ENCODE results near the gene NCF2.
"Not testable (repeated sequence)": the region's sequence is repeated elsewhere in the genome, so short reads cannot be mapped to it uniquely, and the experiment has no call there.

Gene NCF2

DNA sequence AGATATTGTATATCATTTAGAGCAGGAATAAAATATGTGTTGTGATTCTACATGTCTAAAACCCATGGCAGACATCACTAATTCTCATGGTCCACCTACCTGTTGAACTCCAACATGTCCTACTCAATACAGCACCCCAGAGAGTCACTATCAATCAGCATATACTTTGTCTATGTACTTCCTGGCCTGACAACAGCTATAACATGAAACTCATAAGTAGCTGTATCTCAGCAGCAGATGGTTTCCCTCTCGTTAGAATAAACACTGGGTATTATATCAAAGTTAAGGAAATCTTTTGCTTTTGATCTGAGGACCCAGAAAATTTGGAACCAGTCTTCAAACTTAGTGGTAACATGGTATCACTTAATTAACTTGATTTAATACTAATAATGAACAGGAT is 29.5 kb upstream of the NCF2 start:
- no peak for DNase-seq
- in situ Hi-C loops (cut with HindIII; ENCODE audit: low pct_ligation_motif_present, low pct_unique_long_range_greater_than_20kb, low sequenced_read_pairs) = no loop called here

DNA sequence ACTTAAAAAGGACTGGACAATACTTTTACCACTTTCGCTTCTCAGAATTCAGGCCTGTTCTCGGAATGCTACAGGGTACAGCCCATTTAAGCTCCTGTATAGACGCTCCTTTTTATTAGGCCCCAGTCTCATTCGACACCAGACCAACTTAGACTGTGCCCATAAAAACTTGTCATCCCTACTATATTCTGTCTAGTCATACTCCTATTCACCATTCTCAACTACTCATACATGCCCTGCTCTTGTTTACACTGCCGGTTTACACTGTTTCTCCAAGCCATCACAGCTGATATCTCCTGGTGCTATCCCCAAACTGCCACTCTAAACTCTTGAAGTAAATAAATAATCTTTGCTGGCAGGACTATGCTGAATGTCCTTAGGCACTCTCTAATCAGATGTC is 27.9 kb upstream of the NCF2 start:
- in situ Hi-C loops (cut with HindIII; ENCODE audit: low pct_ligation_motif_present, low pct_unique_long_range_greater_than_20kb, low sequenced_read_pairs); DNase-seq: not testable (repeated sequence)

GRCh38 chr1:183612975-183613374 is 22.7 kb upstream of the NCF2 start:
- DNase-seq; in situ Hi-C loops (cut with HindIII; ENCODE audit: low pct_ligation_motif_present, low pct_unique_long_range_greater_than_20kb, low sequenced_read_pairs): not testable (repeated sequence)

- DNase-seq = no peak
- in situ Hi-C loops (cut with HindIII; ENCODE audit: low pct_ligation_motif_present, low pct_unique_long_range_greater_than_20kb, low sequenced_read_pairs) = no loop called here
These were observed 22.1 kb upstream of the NCF2 start for GRCh38 chr1:183612407-183612806.

DNA sequence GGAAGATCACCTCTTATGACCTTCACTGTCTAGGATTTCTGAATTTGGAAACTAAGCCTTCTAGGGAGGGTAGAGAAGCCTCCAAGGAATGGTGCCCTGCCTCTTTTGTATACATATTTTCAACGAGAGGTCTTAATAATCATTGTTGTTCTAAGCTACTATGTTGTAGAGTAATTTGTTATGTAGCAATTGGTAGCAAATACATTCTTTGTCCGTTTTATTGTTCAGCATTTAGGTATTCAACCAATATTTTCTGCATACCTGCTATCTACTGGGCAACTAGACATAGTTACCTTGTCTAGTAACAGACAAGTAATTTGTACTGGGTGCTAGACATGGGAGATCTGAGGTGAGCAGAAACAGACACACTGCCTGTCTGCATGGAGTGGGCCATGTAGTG is 20.8 kb upstream of the NCF2 start:
- in situ Hi-C loops (cut with HindIII; ENCODE audit: low pct_ligation_motif_present, low pct_unique_long_range_greater_than_20kb, low sequenced_read_pairs) = no loop called here
- DNase-seq = no peak

- in situ Hi-C loops (cut with HindIII; ENCODE audit: low pct_ligation_motif_present, low pct_unique_long_range_greater_than_20kb, low sequenced_read_pairs) = no loop called here
- DNase-seq = no peak
These were observed 19.6 kb upstream of the NCF2 start for GRCh38 chr1:183609759-183610452.

DNA sequence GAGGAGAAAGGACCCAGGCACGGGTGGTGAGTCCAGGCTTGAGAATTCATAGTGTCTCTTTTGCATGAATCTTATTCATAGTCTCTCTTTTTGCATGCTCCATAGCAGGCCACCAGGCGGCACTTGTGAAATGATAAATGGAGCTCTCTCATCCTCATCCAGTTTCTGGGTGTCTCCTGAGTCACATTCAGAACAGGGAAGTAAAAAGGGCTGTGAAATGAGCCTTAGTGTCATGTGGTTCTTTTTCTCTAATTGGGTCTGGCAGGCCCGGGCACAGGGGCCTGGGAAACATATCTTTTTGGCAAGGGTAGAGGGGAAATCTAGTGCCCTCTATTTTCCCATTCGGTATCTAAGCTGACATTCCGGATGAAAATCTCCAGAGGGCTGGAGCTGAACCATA is 19.1 kb upstream of the NCF2 start:
- in situ Hi-C loops (cut with HindIII; ENCODE audit: low pct_ligation_motif_present, low pct_unique_long_range_greater_than_20kb, low sequenced_read_pairs) = no loop called here

GRCh38 chr1:183607322-183607980 is 17.2 kb upstream of the NCF2 start:
- DNase-seq = no peak
- in situ Hi-C loops (cut with HindIII; ENCODE audit: low pct_ligation_motif_present, low pct_unique_long_range_greater_than_20kb, low sequenced_read_pairs) = no loop called here

More for the DNA sequence above, 19.1 kb upstream of the NCF2 start:
- DNase-seq = peak; percentile 75

DNA sequence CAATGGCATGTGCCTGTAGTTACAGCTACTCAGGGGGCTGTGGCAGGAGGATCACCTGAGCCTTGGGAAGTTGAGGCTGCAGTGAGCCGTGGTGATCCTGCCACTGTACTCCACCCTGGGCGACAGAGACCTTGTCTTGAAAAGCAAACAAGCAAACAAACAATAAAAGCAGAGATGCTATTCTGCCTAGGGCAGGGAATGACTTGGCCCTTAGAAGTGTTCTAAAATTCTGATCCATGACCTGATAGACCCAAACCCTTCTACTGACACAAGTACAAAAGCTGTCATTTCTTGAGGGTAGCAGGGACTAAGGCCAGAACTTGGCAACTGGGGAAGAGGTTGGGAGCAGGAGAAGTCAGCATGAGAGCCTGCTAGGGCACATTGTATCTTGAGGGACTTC is 15.6 kb upstream of the NCF2 start:
- no peak for DNase-seq
- in situ Hi-C loops (cut with HindIII; ENCODE audit: low pct_ligation_motif_present, low pct_unique_long_range_greater_than_20kb, low sequenced_read_pairs) = no loop called here

DNA sequence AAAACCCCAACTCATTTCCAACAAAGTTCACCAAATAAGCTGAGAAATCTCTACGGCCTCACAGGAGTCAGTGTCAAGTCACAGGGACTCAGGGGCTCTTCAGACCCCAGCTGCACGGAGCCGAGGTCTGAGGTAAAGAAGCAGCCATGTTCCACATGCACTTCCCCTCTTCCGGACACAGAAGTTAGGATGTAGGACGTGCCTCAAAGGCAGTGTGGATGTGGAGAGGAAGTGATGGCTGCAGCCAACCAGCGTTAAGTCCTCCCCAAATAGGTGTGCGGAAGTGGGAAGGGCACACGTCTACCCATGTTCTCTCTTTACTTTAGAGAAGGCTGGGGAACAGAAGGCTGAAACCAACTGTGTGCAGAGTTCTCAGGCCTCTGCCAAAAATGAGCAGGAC is 14.6 kb upstream of the NCF2 start:
- DNase-seq = no peak
- in situ Hi-C loops (cut with HindIII; ENCODE audit: low pct_ligation_motif_present, low pct_unique_long_range_greater_than_20kb, low sequenced_read_pairs) = no loop called here

DNA sequence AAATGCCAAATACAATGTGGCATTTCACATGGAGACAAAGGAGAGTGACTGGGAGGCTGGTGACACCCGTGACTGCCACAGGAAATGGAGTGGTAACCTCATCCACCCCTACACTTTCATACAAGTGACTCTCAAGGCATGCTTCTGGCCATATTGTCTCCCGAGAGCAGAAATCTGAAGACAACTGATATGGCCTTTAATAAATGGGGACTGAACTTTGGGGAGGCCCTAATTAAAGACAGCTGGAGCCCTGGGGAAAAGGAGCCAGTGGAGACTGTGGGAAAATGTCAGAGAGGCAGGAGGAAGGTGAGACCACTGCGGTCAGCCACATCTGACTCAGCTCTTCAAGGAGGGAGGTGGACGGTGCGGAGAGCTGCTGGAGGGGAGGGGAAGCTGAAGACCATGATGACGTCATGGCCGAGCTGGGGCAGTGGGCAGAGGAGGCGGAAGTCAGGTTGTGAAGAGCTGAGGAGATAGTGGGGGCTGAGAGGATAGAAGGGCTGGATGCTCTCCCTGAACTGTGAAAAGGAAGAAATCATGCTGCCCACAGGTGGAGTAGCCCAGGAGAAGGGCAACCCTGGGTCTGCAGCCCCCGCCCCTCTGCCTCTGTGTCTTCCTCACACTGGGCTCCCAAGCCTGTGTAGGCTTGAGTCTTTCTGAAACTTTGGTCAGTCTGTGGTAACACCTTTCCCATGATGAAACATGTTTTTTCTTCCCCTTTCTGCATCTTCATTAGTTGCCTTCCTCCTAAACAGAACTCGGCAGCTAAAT is 14.0 kb upstream of the NCF2 start:
- no peak for DNase-seq
- in situ Hi-C loops (cut with HindIII; ENCODE audit: low pct_ligation_motif_present, low pct_unique_long_range_greater_than_20kb, low sequenced_read_pairs) = no loop called here

DNA sequence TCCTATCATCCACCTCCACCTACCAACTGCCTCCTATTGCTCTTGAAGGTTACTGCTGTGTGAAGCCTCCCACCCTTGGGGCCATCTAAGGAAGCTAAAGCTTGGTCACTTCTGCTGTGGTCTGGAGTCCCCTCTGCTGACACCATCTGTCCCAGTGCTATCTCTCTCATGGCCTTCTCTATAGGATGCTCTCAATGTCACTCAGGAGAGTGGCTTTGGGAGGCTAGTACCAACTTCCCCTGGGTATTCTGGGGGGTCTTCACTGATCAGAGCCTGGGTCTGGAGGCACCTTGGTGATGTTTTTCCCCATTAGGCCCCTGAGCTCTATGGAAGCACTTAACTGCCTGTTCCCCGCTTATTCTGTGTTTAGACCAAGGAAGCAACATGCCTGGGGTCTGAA is 12.3 kb upstream of the NCF2 start:
- in situ Hi-C loops (cut with HindIII; ENCODE audit: low pct_ligation_motif_present, low pct_unique_long_range_greater_than_20kb, low sequenced_read_pairs) = no loop called here

GRCh38 chr1:183600634-183601033 is 10.4 kb upstream of the NCF2 start:
- in situ Hi-C loops (cut with HindIII; ENCODE audit: low pct_ligation_motif_present, low pct_unique_long_range_greater_than_20kb, low sequenced_read_pairs) = no loop called here
- DNase-seq = no peak

More for the DNA sequence above, 12.3 kb upstream of the NCF2 start:
- DNase-seq = no peak

GRCh38 chr1:183600136-183600535 is 9.9 kb upstream of the NCF2 start:
- in situ Hi-C loops (cut with HindIII; ENCODE audit: low pct_ligation_motif_present, low pct_unique_long_range_greater_than_20kb, low sequenced_read_pairs) = no loop called here
- no peak for DNase-seq

DNA sequence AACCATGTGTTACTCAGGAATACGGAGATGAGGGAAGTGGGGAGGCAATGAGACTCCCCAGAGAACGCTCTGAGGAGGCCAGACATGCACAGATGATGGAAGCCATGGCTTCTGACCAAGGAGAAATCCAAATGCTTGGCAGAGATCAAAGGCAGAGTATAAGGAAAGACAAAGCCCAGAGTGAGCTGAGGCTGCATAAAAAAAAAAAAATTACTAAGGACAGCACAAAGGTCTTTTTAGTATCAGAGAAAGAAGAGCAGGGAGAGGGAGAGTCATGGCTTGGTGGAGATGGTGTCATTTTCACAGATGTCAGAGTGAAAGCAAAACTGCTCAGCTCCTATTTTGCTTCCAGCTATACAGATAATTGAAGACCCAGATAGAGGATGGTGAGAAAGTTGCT is 8.1 kb upstream of the NCF2 start:
- no peak for DNase-seq
- in situ Hi-C loops (cut with HindIII; ENCODE audit: low pct_ligation_motif_present, low pct_unique_long_range_greater_than_20kb, low sequenced_read_pairs) = no loop called here

DNA sequence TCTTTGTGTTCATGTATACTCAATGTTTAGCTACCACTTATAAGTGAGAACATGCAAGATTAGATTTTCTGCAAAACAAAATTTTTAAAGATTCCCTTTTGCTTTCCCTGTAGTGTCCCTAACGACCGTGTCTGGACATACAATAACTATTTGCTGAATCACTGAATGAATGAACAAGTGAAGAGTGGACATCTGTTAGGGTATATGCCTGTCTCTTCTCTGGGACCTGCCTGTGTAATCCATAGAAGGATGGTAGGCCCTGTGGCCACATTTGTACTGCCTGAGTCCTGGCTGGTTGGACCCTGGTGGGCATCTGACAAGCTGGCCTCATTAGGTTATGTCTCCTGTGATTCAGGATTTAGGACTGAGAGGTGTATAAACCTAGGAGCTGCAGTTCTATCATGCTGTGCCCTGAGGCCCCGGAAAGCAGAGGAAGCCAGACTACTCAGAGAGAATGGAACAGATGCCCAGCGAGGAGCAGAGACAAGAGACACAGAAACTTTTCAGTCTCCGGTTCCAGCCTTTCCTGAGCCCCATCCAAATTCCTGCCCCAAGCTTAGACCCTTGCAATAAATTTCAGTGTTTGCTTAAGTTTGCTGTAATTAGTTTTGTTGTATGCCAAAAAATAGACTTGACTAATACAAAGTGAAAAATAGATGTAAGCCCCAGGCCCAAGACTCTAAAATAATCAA is 7.5 kb upstream of the NCF2 start:
- in situ Hi-C loops (cut with HindIII; ENCODE audit: low pct_ligation_motif_present, low pct_unique_long_range_greater_than_20kb, low sequenced_read_pairs) = no loop called here
- no peak for DNase-seq

DNA sequence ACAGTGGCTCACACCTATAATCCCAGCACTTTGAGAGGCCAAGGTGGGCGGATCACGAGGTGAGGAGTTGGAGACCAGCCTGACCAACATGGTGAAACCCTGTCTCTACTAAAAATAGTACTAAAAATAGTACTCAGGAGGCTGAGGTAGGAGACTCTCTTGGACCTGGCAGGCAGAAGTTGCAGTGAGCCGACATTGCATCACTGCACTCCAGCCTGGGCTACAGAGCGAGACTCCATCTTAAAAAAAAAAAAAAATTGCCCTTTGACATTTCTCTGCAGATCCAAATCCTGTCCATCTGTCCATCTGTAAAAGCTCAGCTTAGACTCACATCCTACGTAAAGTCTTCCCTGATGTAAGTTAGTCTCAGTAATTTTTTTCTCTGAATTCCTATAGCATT is 6.2 kb upstream of the NCF2 start:
- DNase-seq = no peak
- in situ Hi-C loops (cut with HindIII; ENCODE audit: low pct_ligation_motif_present, low pct_unique_long_range_greater_than_20kb, low sequenced_read_pairs) = no loop called here

DNA sequence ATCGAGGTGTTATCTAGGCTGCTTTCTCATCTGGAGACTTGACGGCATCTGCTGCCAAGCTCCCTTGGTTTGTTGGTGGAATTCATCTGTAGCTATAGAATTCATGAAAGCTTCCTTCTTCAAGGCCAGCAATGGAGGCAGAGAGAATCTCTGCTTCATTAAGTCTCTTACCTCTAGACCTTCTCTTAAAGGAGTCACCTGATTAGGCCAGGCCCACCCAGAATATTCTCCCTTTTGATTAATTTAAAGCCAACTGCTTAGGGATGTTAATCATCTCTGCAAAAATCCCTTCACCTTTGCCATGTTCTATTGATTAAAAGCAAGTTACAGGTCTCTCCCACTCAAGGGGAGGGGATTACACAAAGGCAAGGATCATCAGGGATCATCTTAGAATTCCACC is 5.3 kb upstream of the NCF2 start:
- DNase-seq = no peak

GRCh38 chr1:183593356-183593755 is 3.1 kb upstream of the NCF2 start:
- in situ Hi-C loops (cut with HindIII; ENCODE audit: low pct_ligation_motif_present, low pct_unique_long_range_greater_than_20kb, low sequenced_read_pairs) = no loop called here
- no peak for DNase-seq

More for the DNA sequence above, 5.3 kb upstream of the NCF2 start:
- in situ Hi-C loops (cut with HindIII; ENCODE audit: low pct_ligation_motif_present, low pct_unique_long_range_greater_than_20kb, low sequenced_read_pairs) = no loop called here
